Measurements from ENCODE around the gene MYO10. TPM values are rescaled to one million over a fixed set of nuclear protein-coding genes. Genes with fewer than 3 reads are reported as not detected.

MYO10 gene
- total and polyA plus RNA-seq, 2 of the 8 experiments (the other 6 are each of a cell fraction or from before 2014, with no cell fraction given) = 21.5 to 107 TPM

GRCh38 chr5:16737209-16737608 lies 198.9 kb downstream of the MYO10 start:
- H3K14ac ChIP-seq (ENCODE audit: insufficient read length) = no peak overlapping the region
- no peak overlapping the region for H2AFZ ChIP-seq (ENCODE audit: low read length)
- peak overlapping the region in 2 of 4 experiments; percentile 6 to 89; a peak in 1 of 7 replicates for H3K9ac ChIP-seq (replicated peaks in 1 of 4; ENCODE audit: extremely low read depth in 1 of 4, low read depth in 3 of 4, low read length in 3 of 4)
- no peaks in the 10 kb centered on the region for H3K9me3 ChIP-seq (ENCODE audit: insufficient read depth in 2 of 2, low read depth in 1 of 2, low read length in 1 of 2)
- H2BK20ac ChIP-seq (ENCODE audit: low read length) = no peak overlapping the region
- peak overlapping the region; percentile 81 to 97 for H3K4me2 ChIP-seq (ENCODE audit: insufficient read depth in 1 of 2, low read depth in 2 of 2, low read length in 2 of 2)
- peaks cover 0 to 25% (median 0%) of the 10 kb centered on the region in 4 experiments; a peak in 4 of 8 replicates for H3K36me3 ChIP-seq (ENCODE audit: control insufficient read depth in 2 of 4, insufficient read depth in 4 of 4, low read length in 3 of 4)
- H4K8ac ChIP-seq (ENCODE audit: extremely low read depth, insufficient read depth, low read length) = no peak overlapping the region
- DNase-seq (ENCODE audit: low read depth in 1 of 2, low spot score in 2 of 2) (no peak), FAIRE-seq (no peak)
- H3K4me3 ChIP-seq (ENCODE audit: extremely low read depth in 1 of 4, insufficient read depth in 2 of 4, low read depth in 3 of 4, low read length in 4 of 4) = peak overlapping the region; percentile 51 to 89 (median 66)
- peaks cover 33 to 65% of the 10 kb centered on the region in 2 experiments for H3K79me2 ChIP-seq (ENCODE audit: control insufficient read depth in 1 of 2, insufficient read depth in 2 of 2, low read length in 2 of 2)
- no peak overlapping the region for H3K23ac ChIP-seq (ENCODE audit: insufficient read length)
- peaks cover 2% of the 10 kb centered on the region; the same call in 1 of the 2 replicates for H3K79me1 ChIP-seq (ENCODE audit: low read depth, low read length)
- no peak overlapping the region; the same call in 1 of the 2 replicates for H3K18ac ChIP-seq (ENCODE audit: extremely low read depth, low read length)
- H2BK15ac ChIP-seq (ENCODE audit: low read length) = no peak overlapping the region
- no peaks in the 10 kb centered on the region for H3K27me3 ChIP-seq (replicated peaks in 1 of 4; ENCODE audit: control insufficient read depth in 3 of 4, extremely low read depth in 1 of 4, insufficient read depth in 3 of 4, low read length in 3 of 4)
- H3K23me2 ChIP-seq (ENCODE audit: low read depth, low read length) = peaks cover 17% of the 10 kb centered on the region
- H3K4me1 ChIP-seq (replicated peaks in 1 of 4; ENCODE audit: control insufficient read depth in 3 of 4, insufficient read depth in 4 of 4, low read length in 3 of 4) = peaks cover 12 to 34% (median 19%) of the 10 kb centered on the region in 4 experiments; a peak in 6 of 7 replicates
- H3K56ac ChIP-seq (replicated peaks; ENCODE audit: insufficient read length, low read depth, low read length) = peak overlapping the region; percentile 39
- no peak overlapping the region for H2AK5ac ChIP-seq (ENCODE audit: low read depth, low read length)
- H4K91ac ChIP-seq (replicated peaks; ENCODE audit: insufficient read length, low read length) = peak overlapping the region; percentile 34
- peak overlapping the region; percentile 67 for H2BK120ac ChIP-seq (replicated peaks; ENCODE audit: low read depth, low read length)
- POLR2A ChIA-PET (ENCODE audit: partially characterized antibody) = interaction anchor here (0.7 to 4.5 kb wide), 10 partner anchors 9 to 61 kb away, joined by 3 to 42 read pairs (median 7); no protein-coding TSS in a partner anchor
- no peak overlapping the region for H2BK12ac ChIP-seq (ENCODE audit: low read depth, low read length)
- no peak overlapping the region for H3K27ac ChIP-seq (ENCODE audit: low read depth, low read length)
- TF ChIP-seq POLR2A (IDR thresholded peaks at IDR 0.05; ENCODE audit: control extremely low read depth in 1 of 2, low read depth in 2 of 2, low read length in 2 of 2) = peak in 1 of 2 experiments; percentile 23; a peak in 1 of 3 replicates
- no peak for TF ChIP-seq FOSL1 (IDR thresholded peaks at IDR 0.05; ENCODE audit: insufficient read depth, low read depth, low read length)
- no peak overlapping the region for H3K4ac ChIP-seq (replicated peaks; ENCODE audit: insufficient read length, low read depth, low read length)
- WGBS, 2 experiments (ENCODE audit: extremely low coverage in 1 of 2, insufficient coverage in 1 of 2, insufficient read length in 1 of 2, insufficient replicate concordance in 2 of 2, low coverage in 1 of 2, low lambda C conversion rate in 2 of 2, missing lambda C conversion rate in 1 of 2) = 1% methylated on average over 3 of the region's 3 CpGs; no CpG with 5 or more reads in 1 of the 2 experiments
- H4K20me1 ChIP-seq (replicated peaks in 1 of 2; ENCODE audit: control insufficient read depth in 1 of 2, insufficient read depth in 2 of 2, low read length in 2 of 2) = peaks cover 0 to 2% of the 10 kb centered on the region in 2 experiments
- peak overlapping the region; percentile 71 for H4K5ac ChIP-seq (ENCODE audit: insufficient read length, low read depth, low read length)
- H2BK5ac ChIP-seq (ENCODE audit: low read depth, low read length) = no peak overlapping the region; the same call in 1 of the 2 replicates
- CTCF ChIA-PET (ENCODE audit: partially characterized antibody) = interaction anchor here (0.9 to 1.9 kb wide), 4 partner anchors 23 to 48 kb away, joined by 3 to 7 read pairs (median 4); no protein-coding TSS in a partner anchor
